ENCODE data around the gene KCNK15. TPM values are rescaled to one million over a fixed set of nuclear protein-coding genes. Genes with fewer than 3 reads are reported as not detected.
A peak's percentile ranks its signal among the peaks of the same experiment; 100 is the strongest.

The KCNK15 gene
- total and polyA plus RNA-seq, 9 donors = 0.93 to 21.6 (median 4.4) TPM

DNA sequence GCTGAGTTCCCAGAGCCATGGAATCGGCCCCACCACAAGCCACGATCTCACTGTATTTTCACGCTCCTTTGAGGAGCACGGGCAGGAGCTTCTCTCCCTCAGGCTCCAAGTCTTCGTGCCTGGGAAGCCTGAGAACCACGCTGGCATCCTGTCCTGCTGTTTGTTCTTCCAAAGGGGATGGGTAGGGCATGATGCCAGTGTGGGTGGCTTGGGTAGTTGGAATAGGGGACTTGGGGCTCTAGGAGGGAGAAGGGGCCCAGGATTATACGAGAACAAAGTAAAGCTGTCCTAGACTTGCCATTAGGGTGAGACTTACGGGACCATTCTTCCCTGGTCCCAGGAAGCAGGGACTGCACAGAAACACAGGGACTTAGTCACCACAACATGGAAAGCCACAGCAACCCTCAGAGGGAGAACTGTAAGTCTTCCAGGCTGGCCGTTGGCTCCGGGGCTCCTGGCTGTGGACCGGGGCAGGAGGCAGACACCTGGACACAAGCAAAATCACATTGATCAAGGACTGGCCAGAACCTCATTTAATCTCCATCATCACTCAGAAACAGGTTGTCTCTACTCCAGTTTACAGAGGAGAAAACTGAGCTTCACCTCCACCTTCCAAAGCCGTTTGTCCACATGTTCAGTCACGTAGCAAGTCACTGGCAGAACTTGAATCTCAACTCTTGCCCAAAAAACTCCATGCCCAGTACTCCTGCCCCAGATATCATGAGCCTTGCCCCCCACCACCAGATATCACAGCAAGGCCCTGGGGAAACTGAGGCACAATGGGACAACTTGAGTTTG, 29.2 kb upstream of the KCNK15 start:
- Histone ChIP-seq H3K4me3 (no peak overlapping the region), H3K9me3 (no peaks in the 10 kb centered on the region), H3K27ac (peak overlapping the region; percentile 17 to 78), H3K36me3 (no peaks in the 10 kb centered on the region), H3K4me1 (ENCODE audit: insufficient read depth) (peaks cover 32% of the 10 kb centered on the region), H3K27me3 (no peaks in the 10 kb centered on the region)
- 70 to 82% (median 81%) methylated on average over 13 of the region's 13 CpGs for WGBS, 3 donors
- intact Hi-C loops (cut with DNase I) = no loop called here
- no peak for TF ChIP-seq POLR2A (IDR thresholded peaks at IDR 0.05)
- TF ChIP-seq, protein P1, sequence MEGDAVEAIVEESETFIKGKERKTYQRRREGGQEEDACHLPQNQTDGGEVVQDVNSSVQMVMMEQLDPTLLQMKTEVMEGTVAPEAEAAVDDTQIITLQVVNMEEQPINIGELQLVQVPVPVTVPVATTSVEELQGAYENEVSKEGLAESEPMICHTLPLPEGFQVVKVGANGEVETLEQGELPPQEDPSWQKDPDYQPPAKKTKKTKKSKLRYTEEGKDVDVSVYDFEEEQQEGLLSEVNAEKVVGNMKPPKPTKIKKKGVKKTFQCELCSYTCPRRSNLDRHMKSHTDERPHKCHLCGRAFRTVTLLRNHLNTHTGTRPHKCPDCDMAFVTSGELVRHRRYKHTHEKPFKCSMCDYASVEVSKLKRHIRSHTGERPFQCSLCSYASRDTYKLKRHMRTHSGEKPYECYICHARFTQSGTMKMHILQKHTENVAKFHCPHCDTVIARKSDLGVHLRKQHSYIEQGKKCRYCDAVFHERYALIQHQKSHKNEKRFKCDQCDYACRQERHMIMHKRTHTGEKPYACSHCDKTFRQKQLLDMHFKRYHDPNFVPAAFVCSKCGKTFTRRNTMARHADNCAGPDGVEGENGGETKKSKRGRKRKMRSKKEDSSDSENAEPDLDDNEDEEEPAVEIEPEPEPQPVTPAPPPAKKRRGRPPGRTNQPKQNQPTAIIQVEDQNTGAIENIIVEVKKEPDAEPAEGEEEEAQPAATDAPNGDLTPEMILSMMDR (IDR thresholded peaks at IDR 0.05) = no peak
- DNase-seq = peak in 2 of 5 donors; percentile 38 to 56

DNA sequence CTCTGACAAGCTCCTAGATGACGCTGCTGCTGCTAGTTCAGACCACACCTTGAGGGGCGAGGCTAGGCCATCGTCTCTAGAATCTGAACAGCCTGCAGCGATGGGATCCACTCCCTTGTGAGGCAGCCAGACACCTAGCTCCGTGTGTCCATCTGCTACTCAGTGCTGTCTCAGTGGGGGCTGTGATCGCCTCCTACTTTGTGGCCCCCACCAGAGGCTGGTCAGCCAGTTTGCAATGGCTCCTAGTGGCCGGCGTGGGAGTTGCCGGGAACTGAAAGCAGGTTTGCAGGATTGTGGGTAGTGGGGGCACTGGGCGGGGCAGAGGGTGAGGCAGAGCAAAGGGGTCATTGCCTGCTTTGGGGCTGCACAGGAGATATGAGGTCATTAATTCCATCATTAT, 27.7 kb upstream of the KCNK15 start:
- intact Hi-C loops (cut with DNase I) = no loop called here
- Histone ChIP-seq H3K36me3 (no peaks in the 10 kb centered on the region), H3K9me3 (no peaks in the 10 kb centered on the region), H3K27ac (peak overlapping the region; percentile 41 to 43), H3K27me3 (no peaks in the 10 kb centered on the region), H3K4me3 (no peak overlapping the region), H3K4me1 (ENCODE audit: insufficient read depth) (peaks cover 33% of the 10 kb centered on the region)
- peak in 3 of 5 donors; percentile 25 to 57 (median 47) for DNase-seq
- TF ChIP-seq, protein P1 (IDR thresholded peaks at IDR 0.05) = no peak
- TF ChIP-seq EP300 (IDR thresholded peaks at IDR 0.05) (no peak), POLR2A (IDR thresholded peaks at IDR 0.05) (no peak)
- WGBS, 3 donors = 68 to 88% (median 81%) methylated on average over 10 of the region's 10 CpGs

DNA sequence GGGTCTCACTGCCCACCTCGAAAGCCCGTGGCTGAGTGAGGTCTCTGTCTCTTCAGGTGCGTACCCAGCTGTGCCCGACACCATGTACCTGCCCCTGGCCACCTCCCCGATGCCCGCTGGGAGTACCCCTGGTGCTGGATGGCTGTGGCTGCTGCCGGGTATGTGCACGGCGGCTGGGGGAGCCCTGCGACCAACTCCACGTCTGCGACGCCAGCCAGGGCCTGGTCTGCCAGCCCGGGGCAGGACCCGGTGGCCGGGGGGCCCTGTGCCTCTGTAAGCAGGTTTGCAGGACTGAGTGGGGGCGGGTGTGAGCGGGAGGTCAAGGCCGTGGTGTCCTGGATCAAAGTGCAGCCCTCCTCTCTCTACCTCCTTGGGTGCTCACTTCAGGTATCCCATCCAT, 25.8 kb upstream of the KCNK15 start:
- peak overlapping the region; percentile 41 to 43 for H3K27ac ChIP-seq
- no peaks in the 10 kb centered on the region for H3K27me3 ChIP-seq
- WGBS, 3 donors = 88 to 93% (median 92%) methylated on average over 19 of the region's 19 CpGs
- H3K4me3 ChIP-seq = no peak overlapping the region
- DNase-seq = peak in 3 of 5 donors; percentile 32 to 54 (median 51)
- no peaks in the 10 kb centered on the region for H3K9me3 ChIP-seq
- intact Hi-C loops (cut with DNase I) = no loop called here
- TF ChIP-seq, protein P1 (IDR thresholded peaks at IDR 0.05) = no peak
- TF ChIP-seq EP300 (IDR thresholded peaks at IDR 0.05) (no peak), POLR2A (IDR thresholded peaks at IDR 0.05) (no peak)
- H3K4me1 ChIP-seq (ENCODE audit: insufficient read depth) = peaks cover 28% of the 10 kb centered on the region
- no peaks in the 10 kb centered on the region for H3K36me3 ChIP-seq

DNA sequence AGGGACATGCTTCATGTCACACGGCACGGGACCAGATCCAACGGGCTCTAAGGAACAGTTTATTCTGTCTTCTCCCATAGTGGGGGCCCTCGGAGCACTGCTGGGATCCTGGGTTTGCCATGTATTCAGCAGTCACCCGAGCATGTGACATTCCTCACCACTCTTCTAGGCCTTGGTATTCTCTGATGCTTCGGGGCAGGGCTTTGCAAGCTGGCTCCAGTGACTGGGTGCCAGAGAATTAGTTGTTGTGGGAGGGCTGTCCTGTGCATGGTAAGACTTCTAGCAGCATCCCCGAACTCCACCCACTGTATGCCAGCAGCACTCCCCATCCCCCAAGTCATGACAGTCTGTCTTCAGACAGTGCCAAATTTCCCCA, 25.1 kb upstream of the KCNK15 start:
- 55 to 63% (median 61%) methylated on average over 7 of the region's 7 CpGs for WGBS, 3 donors
- intact Hi-C loops (cut with DNase I) = no loop called here
- no peak overlapping the region for H3K4me3 ChIP-seq
- H3K27ac ChIP-seq = peak overlapping the region; percentile 41 to 43
- peak in 2 of 5 donors; percentile 33 to 41 for DNase-seq
- H3K4me1 ChIP-seq (ENCODE audit: insufficient read depth) = peaks cover 26% of the 10 kb centered on the region
- H3K27me3 ChIP-seq = no peaks in the 10 kb centered on the region
- TF ChIP-seq POLR2A (IDR thresholded peaks at IDR 0.05) = no peak
- no peak for TF ChIP-seq EP300 (IDR thresholded peaks at IDR 0.05)
- TF ChIP-seq, protein P1 (IDR thresholded peaks at IDR 0.05) = no peak
- H3K36me3 ChIP-seq = no peaks in the 10 kb centered on the region
- no peaks in the 10 kb centered on the region for H3K9me3 ChIP-seq
